ENCODE results near the gene TUBA1C.
"Not testable (repeated sequence)": the region's sequence is repeated elsewhere in the genome, so short reads cannot be mapped to it uniquely, and the experiment has no call there.

GRCh38 chr12:49280545-49280944, 15.7 kb downstream of the TUBA1C start:
- not testable (repeated sequence) for TF ChIP-seq ZNF18, ZBTB44, CTCF, ZBTB20, ZNF280C (tag by site-specific recombination; IDR thresholded peaks at IDR 0.05)
